Smooth muscle cell (in vitro differentiated cells): ENCODE measurements around the gene KPNA5. TPM values are rescaled to one million over a fixed set of nuclear protein-coding genes. Genes with fewer than 3 reads are reported as not detected.
A peak's percentile ranks its signal among the peaks of the same experiment; 100 is the strongest.

Experiments used
- DNase-seq: peaks from one replicate; lab custom pipeline; 2025; ENCODE audit not compliant: unreplicated experiment; lab: John Stamatoyannopoulos, UW
- H2AFZ ChIP-seq: fragments of 200-600 bp; sonication (generic); 2 replicates; pipeline ENCODE4 v1.6.0; 2016; ENCODE audit warnings: antibody characterized with exemption, low read depth, mild to moderate bottlenecking
- H3F3A ChIP-seq: fragments of 200-600 bp; sonication (generic); 2 replicates; pipeline ENCODE4 v1.6.0; 2017; ENCODE audit warnings: antibody characterized with exemption, low read depth
- H3K27ac ChIP-seq: fragments of 200-600 bp; sonication (generic); 2 replicates; pipeline ENCODE4 v1.5.1; 2016; ENCODE audit warnings: low read depth, mild to moderate bottlenecking
- H3K27me3 ChIP-seq: fragments of 200-600 bp; sonication (generic); 2 replicates; pipeline ENCODE4 v1.6.1; 2016; ENCODE audit warnings: low read depth, mild to moderate bottlenecking
- H3K36me3 ChIP-seq: fragments of 200-600 bp; sonication (generic); 2 replicates; pipeline ENCODE4 v1.5.1; 2016; ENCODE audit warnings: low read depth
- H3K4me1 ChIP-seq: fragments of 200-600 bp; sonication (generic); 2 replicates; pipeline ENCODE4 v1.5.1; 2016; ENCODE audit warnings: low read depth
- H3K4me2 ChIP-seq: fragments of 200-600 bp; sonication (generic); 2 replicates; pipeline ENCODE4 v1.6.0; 2016; ENCODE audit warnings: mild to moderate bottlenecking
- H3K4me3 ChIP-seq: fragments of 200-600 bp; sonication (generic); 2 replicates; pipeline ENCODE4 v1.5.1; 2016; ENCODE audit warnings: mild to moderate bottlenecking
- H3K79me2 ChIP-seq: fragments of 200-600 bp; sonication (generic); 2 replicates; pipeline ENCODE4 v1.6.0; 2016; ENCODE audit warnings: low read depth, mild to moderate bottlenecking
- H3K9ac ChIP-seq: fragments of 200-600 bp; sonication (generic); 2 replicates; pipeline ENCODE4 v1.6.0; 2016; ENCODE audit warnings: low read depth
- H3K9me3 ChIP-seq: fragments of 200-600 bp; sonication (generic); replicated peaks from 2 replicates; pipeline ENCODE4 v1.5.1; 2016; ENCODE audit warnings: low read depth
- H4K20me1 ChIP-seq: fragments of 200-600 bp; sonication (generic); 2 replicates; pipeline ENCODE4 v1.6.0; 2016; ENCODE audit warnings: low read depth
- CTCF ChIP-seq: fragments of 200-600 bp; sonication (generic); IDR thresholded peaks from 2 replicates; pipeline ENCODE4 v1.5.1; 2017; ENCODE audit warnings: borderline replicate concordance, mild to moderate bottlenecking, antibody characterized with exemption; ENCODE audit not compliant: insufficient read depth, poor library complexity, severe bottlenecking
- WGBS: methylation state at CpG from one replicate; pipeline ENCODE4 v1.1.7; 2016; ENCODE audit warnings: low lambda C conversion rate; 5-methylcytosine and 5-hydroxymethylcytosine counted together
- polyA plus RNA-seq: library from polyadenylated mRNA; unstranded; fragments of >200 nt; fragmentation: Nextera tagmentation; extraction: Ambion mirVana; gene quantifications from 2 replicates; pipeline ENCODE4 v1.2.1, GENCODE V29; 2016
- total RNA-seq: library from RNA; depleted of rRNA; stranded (reverse); fragments of >200 nt; gene quantifications from 2 replicates; pipeline ENCODE4 v1.2.3, GENCODE V29; 2014

Gene KPNA5
- 15.5 and 19.2 TPM in 2 replicates for total RNA-seq
- polyA plus RNA-seq = 1.6 and 1.8 TPM in 2 replicates

GRCh38 chr6:116680880-116681672 is at the start of gene KPNA5:
Gene KPNA5, plus strand, starts transcription at chr6:116681211. Its CDS starts 124 bp downstream, at chr6:116681335.
- no peak for TF ChIP-seq CTCF
- H3K27me3 ChIP-seq = no peaks in the 10 kb centered on the region
- H3K36me3 ChIP-seq = no peaks in the 10 kb centered on the region
- peak within 1 kb of the TSS; percentile 100 for H2AFZ ChIP-seq
- no peaks in the 10 kb centered on the region for H3K4me1 ChIP-seq
- peak within 1 kb of the TSS; percentile 68 for H3K27ac ChIP-seq
- H3K9ac ChIP-seq = peak within 1 kb of the TSS; percentile 74
- DNase-seq = peak; percentile 69
- peaks cover 10% of the 10 kb centered on the region for H3F3A ChIP-seq
- H3K4me2 ChIP-seq = peak within 1 kb of the TSS; percentile 95
- no peaks in the 10 kb centered on the region for H4K20me1 ChIP-seq
- under 1% methylated on average over 68 of the region's 69 CpGs for WGBS
- no peaks in the 10 kb centered on the region for H3K9me3 ChIP-seq
- peak within 1 kb of the TSS; percentile 86 for H3K4me3 ChIP-seq
- peaks cover 38% of the 10 kb centered on the region for H3K79me2 ChIP-seq

- no peak overlapping the region for H3K27ac ChIP-seq
- H3K9ac ChIP-seq = no peak overlapping the region
- no peaks in the 10 kb centered on the region for H3K79me2 ChIP-seq
- WGBS = 84% methylated on average over 5 of the region's 5 CpGs
- H4K20me1 ChIP-seq = no peaks in the 10 kb centered on the region
- H3K4me1 ChIP-seq = no peaks in the 10 kb centered on the region
- no peaks in the 10 kb centered on the region for H3K9me3 ChIP-seq
- no peak overlapping the region for H2AFZ ChIP-seq
- no peaks in the 10 kb centered on the region for H3K36me3 ChIP-seq
- H3K4me3 ChIP-seq = no peak overlapping the region
- H3K27me3 ChIP-seq = no peaks in the 10 kb centered on the region
- no peak overlapping the region for H3K4me2 ChIP-seq
- DNase-seq = no peak
- TF ChIP-seq CTCF = no peak
- no peaks in the 10 kb centered on the region for H3F3A ChIP-seq
These were observed 49.5 kb upstream of the KPNA5 start for GRCh38 chr6:116631379-116631990.

GRCh38 chr6:116633685-116634084 is 47.3 kb upstream of the KPNA5 start:
- Histone ChIP-seq H3K79me2 (no peaks in the 10 kb centered on the region), H3K4me1 (no peaks in the 10 kb centered on the region), H3K4me2 (no peak overlapping the region), H3K27ac (no peak overlapping the region), H2AFZ (no peak overlapping the region), H3F3A (no peaks in the 10 kb centered on the region), H3K27me3 (no peaks in the 10 kb centered on the region), H3K9me3 (no peaks in the 10 kb centered on the region), H3K4me3 (no peak overlapping the region), H4K20me1 (no peaks in the 10 kb centered on the region), H3K36me3 (no peaks in the 10 kb centered on the region), H3K9ac (no peak overlapping the region)
- no peak for DNase-seq
- no peak for TF ChIP-seq CTCF
- 90% methylated on average over 2 of the region's 2 CpGs for WGBS
